HG03135 (cell line): ENCODE results near the gene GABRG3.

ENCODE experiments used
- ATAC-seq: cut with Tn5 transposase; IDR thresholded peaks from one replicate; pipeline ENCODE4 v1.9.1; 2021; ENCODE audit warnings: mild to moderate bottlenecking, moderate library complexity; ENCODE audit not compliant: unreplicated experiment

GABRG3 gene

GRCh38 chr15:27487846-27488245, 516.9 kb downstream of the GABRG3 start:
- ATAC-seq: no peak

GRCh38 chr15:27490867-27491595, 520.0 kb downstream of the GABRG3 start:
- no peak for ATAC-seq

GRCh38 chr15:27491666-27492621, 521.0 kb downstream of the GABRG3 start:
- ATAC-seq: no peak

- no peak for ATAC-seq
These were observed 525.0 kb downstream of the GABRG3 start for GRCh38 chr15:27495963-27496459.

- ATAC-seq: no peak
These were observed 527.7 kb downstream of the GABRG3 start for GRCh38 chr15:27498700-27499099.

- ATAC-seq: no peak
These were observed 528.2 kb downstream of the GABRG3 start for GRCh38 chr15:27499191-27499590.

GRCh38 chr15:27499719-27500118, 528.7 kb downstream of the GABRG3 start:
- ATAC-seq: no peak

- no peak for ATAC-seq
These were observed 529.2 kb downstream of the GABRG3 start for GRCh38 chr15:27500206-27500605.

- no peak for ATAC-seq
These were observed 535.8 kb downstream of the GABRG3 start for GRCh38 chr15:27506752-27507151.

GRCh38 chr15:27509014-27509413, 538.0 kb downstream of the GABRG3 start:
- no peak for ATAC-seq

GRCh38 chr15:27512281-27513001, 541.5 kb downstream of the GABRG3 start:
- ATAC-seq: no peak

- no peak for ATAC-seq
These were observed 543.5 kb downstream of the GABRG3 start for GRCh38 chr15:27514526-27514925.

GRCh38 chr15:27527490-27528067, 556.6 kb downstream of the GABRG3 start:
- no peak for ATAC-seq

- no peak for ATAC-seq
These were observed 558.4 kb downstream of the GABRG3 start for GRCh38 chr15:27529399-27529798.

- ATAC-seq: no peak
These were observed 560.0 kb downstream of the GABRG3 start for GRCh38 chr15:27530994-27531393.

GRCh38 chr15:27532358-27532757, 561.4 kb downstream of the GABRG3 start:
- ATAC-seq: no peak

- no peak for ATAC-seq
These were observed 564.6 kb downstream of the GABRG3 start for GRCh38 chr15:27535445-27536129.

- no peak for ATAC-seq
These were observed 567.3 kb downstream of the GABRG3 start for GRCh38 chr15:27538325-27538724.

- ATAC-seq: no peak
These were observed 570.6 kb downstream of the GABRG3 start for GRCh38 chr15:27541581-27541980.
